ENCODE results near the gene CAMKK1.

DNA sequence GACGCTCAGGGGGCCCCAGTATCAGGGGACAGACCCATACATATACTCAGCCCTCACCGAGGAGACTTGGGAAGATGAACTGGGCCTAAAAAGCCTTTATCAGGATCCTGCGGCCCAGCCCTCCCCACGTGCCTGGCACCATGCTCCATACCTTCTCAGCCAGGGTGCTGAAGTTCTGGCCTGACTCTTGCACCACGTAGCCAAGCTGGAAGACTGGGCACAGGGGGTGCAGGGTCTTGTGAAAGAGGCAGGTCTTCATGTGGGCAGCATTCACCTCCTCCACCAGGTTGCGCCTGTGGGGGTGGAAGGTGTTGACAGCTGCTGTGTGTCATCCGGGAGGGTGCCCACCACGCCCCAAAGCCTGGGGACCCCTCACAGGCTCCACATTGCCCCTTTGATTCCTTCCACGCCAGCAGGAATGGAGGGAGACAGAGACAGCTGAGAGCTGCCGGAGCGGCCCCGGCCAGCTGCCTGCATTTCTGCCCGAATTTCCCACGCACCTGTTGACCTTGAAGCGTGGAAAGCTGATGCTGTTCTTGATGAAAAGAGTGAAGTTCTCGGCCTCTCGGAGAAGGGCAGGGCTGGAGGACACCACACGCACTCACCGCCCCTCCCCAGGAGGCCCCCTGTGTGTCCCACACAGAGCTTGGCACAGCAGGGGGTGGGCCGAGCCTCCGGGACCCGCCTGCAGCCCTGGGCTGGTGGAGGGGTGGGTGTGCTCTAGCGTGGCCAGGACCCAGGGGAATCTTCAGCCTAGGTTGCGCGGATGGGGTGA, 10.4 kb upstream of the CAMKK1 start:
- TF ChIP-seq, protein P1, sequence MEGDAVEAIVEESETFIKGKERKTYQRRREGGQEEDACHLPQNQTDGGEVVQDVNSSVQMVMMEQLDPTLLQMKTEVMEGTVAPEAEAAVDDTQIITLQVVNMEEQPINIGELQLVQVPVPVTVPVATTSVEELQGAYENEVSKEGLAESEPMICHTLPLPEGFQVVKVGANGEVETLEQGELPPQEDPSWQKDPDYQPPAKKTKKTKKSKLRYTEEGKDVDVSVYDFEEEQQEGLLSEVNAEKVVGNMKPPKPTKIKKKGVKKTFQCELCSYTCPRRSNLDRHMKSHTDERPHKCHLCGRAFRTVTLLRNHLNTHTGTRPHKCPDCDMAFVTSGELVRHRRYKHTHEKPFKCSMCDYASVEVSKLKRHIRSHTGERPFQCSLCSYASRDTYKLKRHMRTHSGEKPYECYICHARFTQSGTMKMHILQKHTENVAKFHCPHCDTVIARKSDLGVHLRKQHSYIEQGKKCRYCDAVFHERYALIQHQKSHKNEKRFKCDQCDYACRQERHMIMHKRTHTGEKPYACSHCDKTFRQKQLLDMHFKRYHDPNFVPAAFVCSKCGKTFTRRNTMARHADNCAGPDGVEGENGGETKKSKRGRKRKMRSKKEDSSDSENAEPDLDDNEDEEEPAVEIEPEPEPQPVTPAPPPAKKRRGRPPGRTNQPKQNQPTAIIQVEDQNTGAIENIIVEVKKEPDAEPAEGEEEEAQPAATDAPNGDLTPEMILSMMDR (IDR thresholded peaks at IDR 0.05): no peak
- no peak for TF ChIP-seq POLR2A (IDR thresholded peaks at IDR 0.05)
